SW 1271 (cell line): ENCODE data around the gene MB21D2.
"Not testable (repeated sequence)": the region's sequence is repeated elsewhere in the genome, so short reads cannot be mapped to it uniquely, and the experiment has no call there.

ENCODE experiments used
- DNase-seq, 2 experiments: peaks; one replicate each; lab custom pipeline; 2025; lab: John Stamatoyannopoulos, UW

Gene MB21D2

GRCh38 chr3:192858849-192859585 is 58.6 kb downstream of the MB21D2 start:
- no peak for DNase-seq

GRCh38 chr3:192857260-192857661 is 60.4 kb downstream of the MB21D2 start:
- DNase-seq = no peak

- no peak for DNase-seq
These were observed 62.2 kb downstream of the MB21D2 start for GRCh38 chr3:192855434-192855833.

- DNase-seq = peak; percentile 30 to 81
These were observed 65.8 kb downstream of the MB21D2 start for GRCh38 chr3:192851821-192852372.

GRCh38 chr3:192850451-192850981 is 67.1 kb downstream of the MB21D2 start:
- DNase-seq = peak in 1 of 2 experiments; percentile 33

- not testable (repeated sequence) for DNase-seq
These were observed 67.8 kb downstream of the MB21D2 start for GRCh38 chr3:192849821-192850220.

- no peak for DNase-seq
These were observed 69.1 kb downstream of the MB21D2 start for GRCh38 chr3:192848371-192849233.

- no peak for DNase-seq
These were observed 69.7 kb downstream of the MB21D2 start for GRCh38 chr3:192847941-192848340.

- DNase-seq = no peak
These were observed 72.2 kb downstream of the MB21D2 start for GRCh38 chr3:192845526-192845855.

- no peak for DNase-seq
These were observed 72.7 kb downstream of the MB21D2 start for GRCh38 chr3:192844836-192845525.

- no peak for DNase-seq
These were observed 73.2 kb downstream of the MB21D2 start for GRCh38 chr3:192844486-192844765.

GRCh38 chr3:192843723-192844485 is 73.8 kb downstream of the MB21D2 start:
- no peak for DNase-seq

GRCh38 chr3:192843119-192843518 is 74.5 kb downstream of the MB21D2 start:
- DNase-seq = no peak

GRCh38 chr3:192842711-192843110 is 74.9 kb downstream of the MB21D2 start:
- DNase-seq = no peak

GRCh38 chr3:192842138-192842537 is 75.5 kb downstream of the MB21D2 start:
- DNase-seq = no peak

GRCh38 chr3:192841428-192841827 is 76.2 kb downstream of the MB21D2 start:
- DNase-seq = no peak

GRCh38 chr3:192840143-192840836 is 77.4 kb downstream of the MB21D2 start:
- DNase-seq = no peak

GRCh38 chr3:192835818-192836815 is 81.5 kb downstream of the MB21D2 start:
- DNase-seq = peak in 1 of 2 experiments; percentile 28

- DNase-seq = no peak
These were observed 83.2 kb downstream of the MB21D2 start for GRCh38 chr3:192834428-192834827.
